IMR-90 (cell line): ENCODE measurements around the gene GAREM1. TPM values are rescaled to one million over a fixed set of nuclear protein-coding genes. Genes with fewer than 3 reads are reported as not detected.

Experiments used
- ATAC-seq: fragments of 200-7000 bp; cut with Tn5 transposase; 2 replicates; pipeline ENCODE4 v1.9.1; 2020; ENCODE audit warnings: low read depth, mild to moderate bottlenecking, moderate library complexity
- BruUV-seq: library from RNA; stranded (reverse); fragments of 400-500 nt; replicated peaks from 2 replicates; lab custom pipeline; 2021; lab: Mats Ljungman, UMichigan
- CTCF ChIA-PET: fragments of 300-600 bp; formaldehyde crosslinking; extraction: SDS; loops from one replicate; lab custom pipeline; 2021; ENCODE audit warnings: antibody characterized with exemption; lab: Yijun Ruan, JAX
- POLR2A ChIA-PET: fragments of 300-600 bp; sonication (Branson Sonifier 250); formaldehyde crosslinking; loops from one replicate; lab custom pipeline; 2022; ENCODE audit warnings: antibody characterized with exemption; ENCODE audit not compliant: unreplicated experiment; lab: Charles Lee
- DNase-seq: peaks from one replicate; pipeline ENCODE4 v3.0.0; 2013
- H2AFZ ChIP-seq: replicated peaks from 2 replicates; pipeline ENCODE3; 2013; ENCODE audit warnings: low read length, mild to moderate bottlenecking; ENCODE audit not compliant: poor library complexity
- H2AK5ac ChIP-seq: 2 replicates; pipeline ENCODE4 v1.6.1; 2013; ENCODE audit warnings: low read depth, low read length, inconsistent platforms
- H2AK9ac ChIP-seq: replicated peaks from 2 replicates; pipeline ENCODE3; 2013; ENCODE audit warnings: mild to moderate bottlenecking, low read depth, low read length, moderate library complexity; ENCODE audit not compliant: poor library complexity
- H2BK120ac ChIP-seq: 2 replicates; pipeline ENCODE4 v1.6.1; 2013; ENCODE audit warnings: low read depth, low read length, inconsistent platforms
- H2BK15ac ChIP-seq: 3 replicates; pipeline ENCODE4 v1.6.1; 2013; ENCODE audit warnings: low read depth, low read length, inconsistent platforms
- H2BK20ac ChIP-seq: 2 replicates; pipeline ENCODE4 v1.6.1; 2013; ENCODE audit warnings: low read depth, mild to moderate bottlenecking, inconsistent platforms, low read length, moderate library complexity
- H2BK5ac ChIP-seq: 2 replicates; pipeline ENCODE4 v1.6.1; 2013; ENCODE audit warnings: mild to moderate bottlenecking, low read depth, low read length, inconsistent platforms; ENCODE audit not compliant: poor library complexity, severe bottlenecking
- H3K14ac ChIP-seq: replicated peaks from 2 replicates; pipeline ENCODE4 v1.6.1; 2013; ENCODE audit warnings: low read depth, low read length, inconsistent platforms
- H3K18ac ChIP-seq: 2 replicates; pipeline ENCODE4 v1.6.1; 2013; ENCODE audit warnings: low read depth, low read length, control low read depth
- H3K23ac ChIP-seq: 2 replicates; pipeline ENCODE4 v1.6.1; 2013; ENCODE audit warnings: low read depth, low read length, inconsistent platforms
- H3K27ac ChIP-seq: 2 replicates; pipeline ENCODE4 v1.5.1; 2013; ENCODE audit warnings: mild to moderate bottlenecking, control low read depth, low read length; ENCODE audit not compliant: insufficient read depth
- H3K27me3 ChIP-seq: 2 replicates; pipeline ENCODE4 v1.6.1; 2013; ENCODE audit warnings: low read length; ENCODE audit not compliant: control insufficient read depth, insufficient read depth
- H3K36me3 ChIP-seq: 2 replicates; pipeline ENCODE4 v1.6.1; 2013; ENCODE audit warnings: low read length, mixed read lengths; ENCODE audit not compliant: control insufficient read depth, insufficient read depth
- H3K4ac ChIP-seq: 2 replicates; pipeline ENCODE4 v1.6.1; 2013; ENCODE audit warnings: low read depth, low read length, inconsistent platforms
- H3K4me1 ChIP-seq: 2 replicates; pipeline ENCODE4 v1.6.1; 2013; ENCODE audit warnings: low read length, mixed read lengths; ENCODE audit not compliant: control insufficient read depth, insufficient read depth
- H3K4me2 ChIP-seq: 2 replicates; pipeline ENCODE4 v1.6.1; 2013; ENCODE audit warnings: low read depth, mild to moderate bottlenecking, control low read depth, low read length, moderate library complexity
- H3K4me3 ChIP-seq: 2 replicates; pipeline ENCODE4 v1.5.1; 2013; ENCODE audit warnings: low read depth, mild to moderate bottlenecking, control low read depth, low read length, moderate library complexity; ENCODE audit not compliant: insufficient read depth
- H3K56ac ChIP-seq: 2 replicates; pipeline ENCODE4 v1.6.1; 2013; ENCODE audit warnings: low read length, inconsistent platforms; ENCODE audit not compliant: insufficient read depth; ENCODE audit errors: extremely low read depth
- H3K79me1 ChIP-seq, 2 experiments: 2 replicates each; pipeline ENCODE4 v1.6.1; 2013; ENCODE audit warnings: low read length in 2 of 2, inconsistent platforms in 1 of 2, low read depth in 1 of 2
- H3K9ac ChIP-seq: 2 replicates; pipeline ENCODE4 v1.6.1; 2013; ENCODE audit warnings: low read depth, low read length, control low read depth
- H3K9me1 ChIP-seq: 2 replicates; pipeline ENCODE4 v1.6.1; 2013; ENCODE audit warnings: low read length, inconsistent platforms; ENCODE audit not compliant: insufficient read depth
- H3K9me3 ChIP-seq: 2 replicates; pipeline ENCODE4 v1.6.1; 2013; ENCODE audit warnings: low read length; ENCODE audit not compliant: control insufficient read depth, insufficient read depth
- H4K20me1 ChIP-seq: 2 replicates; pipeline ENCODE4 v1.6.1; 2013; ENCODE audit warnings: low read length, inconsistent platforms; ENCODE audit not compliant: insufficient read depth
- H4K5ac ChIP-seq: 2 replicates; pipeline ENCODE4 v1.6.1; 2013; ENCODE audit warnings: mild to moderate bottlenecking, low read depth, low read length, control low read depth
- H4K8ac ChIP-seq, 2 experiments: 2 replicates each; pipeline ENCODE4 v1.6.1; 2013; ENCODE audit warnings: low read depth in 2 of 2, low read length in 2 of 2, control low read depth in 1 of 2, inconsistent platforms in 1 of 2
- H4K91ac ChIP-seq: 2 replicates; pipeline ENCODE4 v1.6.1; 2013; ENCODE audit warnings: low read depth, low read length, inconsistent platforms; ENCODE audit not compliant: insufficient read depth
- CHD1 ChIP-seq: IDR thresholded peaks from 2 replicates; pipeline ENCODE4 v1.6.1; 2012; ENCODE audit warnings: low read depth, low read length, improper control_type of control experiment
- CTCF ChIP-seq: conservative IDR thresholded peaks from 2 replicates; pipeline ENCODE4 v1.5.1; 2012; ENCODE audit warnings: mild to moderate bottlenecking, low read depth, low read length, improper control_type of control experiment
- ELK1 ChIP-seq: fragments of 150-350 bp; IDR thresholded peaks from 2 replicates; pipeline ENCODE4 v1.6.1; 2016; ENCODE audit warnings: low read depth, mild to moderate bottlenecking, low read length, moderate library complexity, borderline replicate concordance
- FOS ChIP-seq: fragments of 150-350 bp; IDR thresholded peaks from 2 replicates; pipeline ENCODE4 v1.6.1; 2016; ENCODE audit warnings: low read depth, low read length
- MAFK ChIP-seq: IDR thresholded peaks from 2 replicates; pipeline ENCODE4 v1.6.1; 2012; ENCODE audit warnings: low read depth, low read length, improper control_type of control experiment
- NFE2L2 ChIP-seq: fragments of 150-350 bp; IDR thresholded peaks from 2 replicates; pipeline ENCODE4 v1.6.1; 2016; ENCODE audit warnings: low read depth, mild to moderate bottlenecking, low read length
- RAD21 ChIP-seq: IDR thresholded peaks from 2 replicates; pipeline ENCODE4 v1.6.1; 2012; ENCODE audit warnings: low read length, improper control_type of control experiment
- RCOR1 ChIP-seq: IDR thresholded peaks from 2 replicates; pipeline ENCODE4 v1.6.1; 2012; ENCODE audit warnings: mild to moderate bottlenecking, low read length, improper control_type of control experiment; ENCODE audit not compliant: insufficient replicate concordance
- RFX5 ChIP-seq: IDR thresholded peaks from 2 replicates; pipeline ENCODE4 v1.8.0; 2012; ENCODE audit warnings: low read depth, mild to moderate bottlenecking, low read length, moderate library complexity
- SMC3 ChIP-seq: fragments of 150-350 bp; IDR thresholded peaks from 2 replicates; pipeline ENCODE4 v1.6.1; 2016; ENCODE audit warnings: low read depth, mild to moderate bottlenecking, antibody characterized with exemption, low read length, moderate library complexity
- USF2 ChIP-seq: fragments of 150-350 bp; IDR thresholded peaks from 2 replicates; pipeline ENCODE4 v1.6.1; 2017; ENCODE audit warnings: mild to moderate bottlenecking, antibody characterized with exemption, low read length, low read depth
- WGBS, 2 experiments: methylation state at CpG; one replicate each; pipeline versions ENCODE4 v1.1.5 to v1.1.7; 2013; ENCODE audit warnings: missing lambda C conversion rate in 2 of 2; ENCODE audit not compliant: insufficient read length in 1 of 2; ENCODE audit errors: extremely low coverage in 2 of 2; 5-methylcytosine and 5-hydroxymethylcytosine counted together
- dilution Hi-C: fragments of 300-500 bp; cut with HindIII; formaldehyde crosslinking; loops from one replicate; pipeline ENCODE4 v1.14.3; 2018; ENCODE audit warnings: low sequenced_read_pairs; ENCODE audit not compliant: unreplicated experiment
- in situ Hi-C: fragments of 300-500 bp; cut with MboI; formaldehyde crosslinking; loops from 3 replicates; pipeline ENCODE4 v1.14.3; 2019; ENCODE audit warnings: low sequenced_read_pairs, inconsistent platforms, mixed read lengths
- intact Hi-C: fragments of 100-400 bp; cut with micrococcal nuclease; formaldehyde crosslinking; loops from 2 replicates; pipeline ENCODE4 v1.10.0; 2022
- polyA plus RNA-seq, 3 experiments: library from polyadenylated mRNA; depleted of rRNA; stranded (reverse); fragments of >200 nt; gene quantifications; 2 replicates each; pipeline ENCODE4 v1.2.3, GENCODE V29; 2012; ENCODE audit warnings: low replicate concordance in 1 of 3
- total RNA-seq: library from RNA; depleted of rRNA; stranded (reverse); fragments of >200 nt; gene quantifications from 2 replicates; pipeline ENCODE4 v1.2.3, GENCODE V29; 2012

Gene GAREM1
- total and polyA plus RNA-seq, 2 of the 4 experiments (the other 2 are of a cell fraction): 1.4 to 2.3 TPM

- Histone ChIP-seq H3K9ac (no peak overlapping the region), H3K4me2 (no peak overlapping the region), H2AK5ac (no peak overlapping the region), H3K23ac (no peak overlapping the region), H3K56ac (no peak overlapping the region), H3K36me3 (no peaks in the 10 kb centered on the region), H4K91ac (no peak overlapping the region), H4K5ac (no peak overlapping the region), H2BK20ac (no peak overlapping the region), H3K9me1 (no peaks in the 10 kb centered on the region), H4K8ac (no peak overlapping the region), H2BK5ac (no peak overlapping the region), H3K4me1 (no peaks in the 10 kb centered on the region), H3K18ac (no peak overlapping the region), H2BK120ac (no peak overlapping the region), H3K4ac (no peak overlapping the region), H2BK15ac (no peak overlapping the region), H3K27me3 (no peaks in the 10 kb centered on the region), H2AFZ (no peak overlapping the region), H3K14ac (no peak overlapping the region), H3K27ac (no peak overlapping the region), H2AK9ac (no peak overlapping the region), H4K20me1 (no peaks in the 10 kb centered on the region), H3K79me1 (no peaks in the 10 kb centered on the region), H3K9me3 (no peaks in the 10 kb centered on the region), H3K4me3 (no peak overlapping the region)
- intact Hi-C loops (no loop called here), dilution Hi-C loops (no loop called here), in situ Hi-C loops (no loop called here)
- DNase-seq: no peak
- no TSS peak for BruUV-seq
- CTCF ChIA-PET: no interaction called here
- TF ChIP-seq CHD1 (no peak), MAFK (no peak), SMC3 (no peak), RFX5 (no peak), FOS (no peak), NFE2L2 (no peak), USF2 (no peak), CTCF (no peak), RCOR1 (no peak), RAD21 (no peak), ELK1 (no peak)
- ATAC-seq: no peak
- WGBS, 2 experiments: no CpG with 5 or more reads among the region's 3 CpGs
- POLR2A ChIA-PET: interaction anchor here (1.0 kb wide), 1 partner anchor 10 kb away, joined by 3 read pairs; no protein-coding TSS in a partner anchor
Measured at GRCh38 chr18:32393407-32393806, 77.3 kb downstream of the GAREM1 start.
